Stimulated activated naive CD8-positive, alpha-beta T cell treated with anti-CD3 and anti-CD28 coated beads, Interleukin-15, Interleukin-2, amounts not matched to agents 100 ng/mL and 50 ng/mL, for 24 hours (primary cell): ENCODE results near the gene CDC42BPG.

Experiments
- H3K27ac Mint-ChIP-seq: one replicate; pipeline ENCODE4 v1.8.0; 2021; ENCODE audit warnings: mild to moderate bottlenecking, mixed read lengths
- H3K27me3 Mint-ChIP-seq: one replicate; pipeline ENCODE4 v1.8.0; 2021; ENCODE audit warnings: mixed read lengths
- H3K36me3 Mint-ChIP-seq: one replicate; pipeline ENCODE4 v1.8.0; 2021; ENCODE audit warnings: low read depth, mixed read lengths
- H3K4me1 Mint-ChIP-seq: one replicate; pipeline ENCODE4 v1.8.0; 2021; ENCODE audit warnings: low read depth, mixed read lengths
- H3K4me3 Mint-ChIP-seq: one replicate; pipeline ENCODE4 v1.8.0; 2021; ENCODE audit warnings: mild to moderate bottlenecking, mixed read lengths
- H3K9me3 Mint-ChIP-seq: one replicate; pipeline ENCODE4 v1.8.0; 2021; ENCODE audit warnings: mixed read lengths

CDC42BPG gene

GRCh38 chr11:64802370-64803157 is 41.9 kb downstream of the CDC42BPG start:
- peak overlapping the region; percentile 78 for H3K27ac Mint-ChIP-seq
- H3K27me3 Mint-ChIP-seq: no peaks in the 10 kb centered on the region
- peaks cover 33% of the 10 kb centered on the region for H3K4me1 Mint-ChIP-seq
- no peaks in the 10 kb centered on the region for H3K9me3 Mint-ChIP-seq
- H3K4me3 Mint-ChIP-seq: peak overlapping the region; percentile 85
- peaks cover 18% of the 10 kb centered on the region for H3K36me3 Mint-ChIP-seq

- H3K27me3 Mint-ChIP-seq: no peaks in the 10 kb centered on the region
- peak overlapping the region; percentile 85 for H3K4me3 Mint-ChIP-seq
- peak overlapping the region; percentile 78 for H3K27ac Mint-ChIP-seq
- H3K9me3 Mint-ChIP-seq: no peaks in the 10 kb centered on the region
- peaks cover 14% of the 10 kb centered on the region for H3K36me3 Mint-ChIP-seq
- H3K4me1 Mint-ChIP-seq: peaks cover 33% of the 10 kb centered on the region
These were observed 42.7 kb downstream of the CDC42BPG start for GRCh38 chr11:64801561-64802369.

GRCh38 chr11:64801158-64801464 is 43.3 kb downstream of the CDC42BPG start:
- Mint-ChIP-seq H3K4me3 (peak overlapping the region; percentile 85), H3K36me3 (peaks cover 12% of the 10 kb centered on the region), H3K27me3 (no peaks in the 10 kb centered on the region), H3K4me1 (peaks cover 36% of the 10 kb centered on the region), H3K27ac (no peak overlapping the region), H3K9me3 (no peaks in the 10 kb centered on the region)

- H3K4me1 Mint-ChIP-seq: peaks cover 42% of the 10 kb centered on the region
These were observed 43.9 kb downstream of the CDC42BPG start for GRCh38 chr11:64800303-64801157.

GRCh38 chr11:64799623-64800302 is 44.7 kb downstream of the CDC42BPG start:
- Mint-ChIP-seq H3K4me3 (no peak overlapping the region), H3K9me3 (no peaks in the 10 kb centered on the region), H3K36me3 (peaks cover 7% of the 10 kb centered on the region), H3K27me3 (no peaks in the 10 kb centered on the region), H3K4me1 (peaks cover 45% of the 10 kb centered on the region), H3K27ac (no peak overlapping the region)

More at GRCh38 chr11:64800303-64801157, 43.9 kb downstream of the CDC42BPG start:
- Mint-ChIP-seq H3K27me3 (no peaks in the 10 kb centered on the region), H3K4me3 (peak overlapping the region; percentile 85), H3K9me3 (no peaks in the 10 kb centered on the region), H3K36me3 (peaks cover 7% of the 10 kb centered on the region), H3K27ac (no peak overlapping the region)

- no peaks in the 10 kb centered on the region for H3K9me3 Mint-ChIP-seq
- no peak overlapping the region for H3K27ac Mint-ChIP-seq
- H3K36me3 Mint-ChIP-seq: peaks cover 10% of the 10 kb centered on the region
- peaks cover 49% of the 10 kb centered on the region for H3K4me1 Mint-ChIP-seq
- H3K27me3 Mint-ChIP-seq: no peaks in the 10 kb centered on the region
- no peak overlapping the region for H3K4me3 Mint-ChIP-seq
These were observed 45.2 kb downstream of the CDC42BPG start for GRCh38 chr11:64799256-64799622.

- Mint-ChIP-seq H3K27ac (no peak overlapping the region), H3K36me3 (peaks cover 10% of the 10 kb centered on the region), H3K27me3 (no peaks in the 10 kb centered on the region), H3K4me1 (peaks cover 46% of the 10 kb centered on the region), H3K9me3 (no peaks in the 10 kb centered on the region), H3K4me3 (no peak overlapping the region)
These were observed 47.5 kb downstream of the CDC42BPG start for GRCh38 chr11:64796757-64797541.

- no peak overlapping the region for H3K4me3 Mint-ChIP-seq
- H3K36me3 Mint-ChIP-seq: peaks cover 10% of the 10 kb centered on the region
- H3K27ac Mint-ChIP-seq: no peak overlapping the region
- H3K27me3 Mint-ChIP-seq: no peaks in the 10 kb centered on the region
- H3K4me1 Mint-ChIP-seq: peaks cover 41% of the 10 kb centered on the region
- H3K9me3 Mint-ChIP-seq: no peaks in the 10 kb centered on the region
These were observed 48.3 kb downstream of the CDC42BPG start for GRCh38 chr11:64796047-64796756.

GRCh38 chr11:64794526-64794925 is 49.9 kb downstream of the CDC42BPG start:
- Mint-ChIP-seq H3K4me3 (no peak overlapping the region), H3K9me3 (no peaks in the 10 kb centered on the region), H3K4me1 (peaks cover 31% of the 10 kb centered on the region), H3K27ac (peak overlapping the region; percentile 63), H3K36me3 (peaks cover 17% of the 10 kb centered on the region), H3K27me3 (no peaks in the 10 kb centered on the region)

GRCh38 chr11:64793271-64794160 is 50.9 kb downstream of the CDC42BPG start:
- no peak overlapping the region for H3K4me3 Mint-ChIP-seq
- no peaks in the 10 kb centered on the region for H3K27me3 Mint-ChIP-seq
- peaks cover 24% of the 10 kb centered on the region for H3K4me1 Mint-ChIP-seq
- H3K9me3 Mint-ChIP-seq: no peaks in the 10 kb centered on the region
- H3K27ac Mint-ChIP-seq: peak overlapping the region; percentile 41
- H3K36me3 Mint-ChIP-seq: peaks cover 16% of the 10 kb centered on the region

GRCh38 chr11:64792482-64792881 is 52.0 kb downstream of the CDC42BPG start:
- no peak overlapping the region for H3K27ac Mint-ChIP-seq
- peaks cover 27% of the 10 kb centered on the region for H3K4me1 Mint-ChIP-seq
- H3K36me3 Mint-ChIP-seq: peaks cover 16% of the 10 kb centered on the region
- no peaks in the 10 kb centered on the region for H3K27me3 Mint-ChIP-seq
- no peaks in the 10 kb centered on the region for H3K9me3 Mint-ChIP-seq
- no peak overlapping the region for H3K4me3 Mint-ChIP-seq

- H3K27ac Mint-ChIP-seq: no peak overlapping the region
- peaks cover 16% of the 10 kb centered on the region for H3K36me3 Mint-ChIP-seq
- no peaks in the 10 kb centered on the region for H3K9me3 Mint-ChIP-seq
- H3K4me1 Mint-ChIP-seq: peaks cover 27% of the 10 kb centered on the region
- H3K27me3 Mint-ChIP-seq: no peaks in the 10 kb centered on the region
- no peak overlapping the region for H3K4me3 Mint-ChIP-seq
These were observed 52.6 kb downstream of the CDC42BPG start for GRCh38 chr11:64791781-64792291.
